WI38 (cell line): ENCODE measurements around the gene FNDC1.

ENCODE experiments used
- H3K4me3 ChIP-seq: 2 replicates; pipeline ENCODE4 v1.5.1; 2011; ENCODE audit warnings: low read depth, mild to moderate bottlenecking, control low read depth, low read length
- TF ChIP-seq, protein P1 (sequence below): IDR thresholded peaks from 2 replicates; pipeline ENCODE4 v1.5.1; 2012; ENCODE audit warnings: low read depth, mild to moderate bottlenecking, control low read depth, low read length

Gene FNDC1

GRCh38 chr6:159184559-159184958 is 15.4 kb downstream of the FNDC1 start:
- TF ChIP-seq, protein P1, sequence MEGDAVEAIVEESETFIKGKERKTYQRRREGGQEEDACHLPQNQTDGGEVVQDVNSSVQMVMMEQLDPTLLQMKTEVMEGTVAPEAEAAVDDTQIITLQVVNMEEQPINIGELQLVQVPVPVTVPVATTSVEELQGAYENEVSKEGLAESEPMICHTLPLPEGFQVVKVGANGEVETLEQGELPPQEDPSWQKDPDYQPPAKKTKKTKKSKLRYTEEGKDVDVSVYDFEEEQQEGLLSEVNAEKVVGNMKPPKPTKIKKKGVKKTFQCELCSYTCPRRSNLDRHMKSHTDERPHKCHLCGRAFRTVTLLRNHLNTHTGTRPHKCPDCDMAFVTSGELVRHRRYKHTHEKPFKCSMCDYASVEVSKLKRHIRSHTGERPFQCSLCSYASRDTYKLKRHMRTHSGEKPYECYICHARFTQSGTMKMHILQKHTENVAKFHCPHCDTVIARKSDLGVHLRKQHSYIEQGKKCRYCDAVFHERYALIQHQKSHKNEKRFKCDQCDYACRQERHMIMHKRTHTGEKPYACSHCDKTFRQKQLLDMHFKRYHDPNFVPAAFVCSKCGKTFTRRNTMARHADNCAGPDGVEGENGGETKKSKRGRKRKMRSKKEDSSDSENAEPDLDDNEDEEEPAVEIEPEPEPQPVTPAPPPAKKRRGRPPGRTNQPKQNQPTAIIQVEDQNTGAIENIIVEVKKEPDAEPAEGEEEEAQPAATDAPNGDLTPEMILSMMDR, result no peak
- no peak overlapping the region for H3K4me3 ChIP-seq

DNA sequence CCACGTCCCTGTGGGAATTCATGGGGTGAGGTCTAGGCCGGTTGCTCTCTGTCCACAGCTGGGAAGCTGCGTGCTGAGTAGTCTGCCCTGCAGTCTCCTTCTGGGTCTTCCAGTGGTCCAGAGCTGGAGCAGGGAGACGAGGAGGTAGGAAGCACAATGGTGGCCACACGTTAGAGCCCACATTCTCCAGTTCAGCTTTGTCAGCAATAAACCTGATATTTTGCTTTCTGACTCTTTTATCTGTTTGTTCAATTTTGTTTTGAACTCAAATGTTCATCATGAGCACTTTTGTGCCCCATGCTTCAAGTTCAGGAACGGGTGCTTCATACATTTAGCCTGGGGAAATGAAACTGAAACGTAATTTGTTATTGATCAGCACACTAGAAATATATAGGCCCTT is 21.3 kb downstream of the FNDC1 start:
- TF ChIP-seq, protein P1, result no peak
- no peak overlapping the region for H3K4me3 ChIP-seq

DNA sequence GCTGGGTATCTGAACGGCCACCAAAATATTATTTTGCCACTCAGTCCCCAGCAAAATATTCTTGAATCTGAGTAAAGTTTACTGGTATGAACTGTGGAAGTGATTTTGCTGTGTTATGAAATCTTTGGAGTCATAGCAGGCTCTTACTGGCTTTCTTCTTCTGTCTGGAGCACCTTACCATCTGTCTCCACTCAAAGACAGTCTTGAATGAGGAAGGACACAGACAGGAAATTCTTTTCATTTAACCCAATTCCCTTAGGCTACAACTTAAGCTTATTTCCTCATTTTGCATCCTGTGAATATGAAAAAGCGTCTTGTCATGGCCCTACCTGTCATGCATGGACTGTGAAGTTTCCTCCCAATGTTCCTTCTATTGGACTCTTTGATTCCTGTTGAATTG is 24.7 kb downstream of the FNDC1 start:
- H3K4me3 ChIP-seq, result no peak overlapping the region
- TF ChIP-seq, protein P1, result no peak

GRCh38 chr6:159194421-159194820 is 25.2 kb downstream of the FNDC1 start:
- TF ChIP-seq, protein P1, result no peak
- H3K4me3 ChIP-seq, result no peak overlapping the region

DNA sequence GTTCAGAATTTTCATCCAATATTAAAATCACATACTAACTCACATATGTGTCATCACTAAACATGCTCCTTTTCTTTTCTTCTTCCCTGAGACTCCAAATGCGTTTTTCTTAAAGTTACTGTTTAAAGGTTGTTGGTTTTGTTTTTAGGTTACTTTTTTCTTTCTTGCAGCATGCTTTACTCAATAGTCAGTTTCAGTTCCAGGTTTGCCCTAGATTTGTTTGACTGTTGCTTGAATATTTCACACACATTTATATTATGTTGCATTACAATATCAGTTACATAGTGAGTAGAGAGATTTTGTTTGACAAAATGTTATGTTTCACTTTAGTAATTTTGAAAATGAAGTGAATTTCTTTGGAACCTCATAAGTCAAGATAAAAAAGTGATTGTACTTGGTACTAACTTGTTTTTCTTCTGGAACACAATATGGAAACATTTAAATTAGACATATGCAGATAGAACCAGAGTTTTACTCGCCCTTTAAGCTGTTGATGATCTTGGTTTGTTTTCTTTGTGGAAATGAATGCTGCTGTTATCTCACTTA is 27.3 kb downstream of the FNDC1 start:
- no peak overlapping the region for H3K4me3 ChIP-seq
- TF ChIP-seq, protein P1, result no peak

- no peak overlapping the region for H3K4me3 ChIP-seq
- TF ChIP-seq, protein P1, result no peak
Measured at GRCh38 chr6:159197251-159197650, 28.1 kb downstream of the FNDC1 start.

GRCh38 chr6:159201336-159201735 is 32.1 kb downstream of the FNDC1 start:
- H3K4me3 ChIP-seq, result no peak overlapping the region
- TF ChIP-seq, protein P1, result no peak
